ENCODE measurements around the gene MAP2K1.
"Not testable (repeated sequence)": the region's sequence is repeated elsewhere in the genome, so short reads cannot be mapped to it uniquely, and the experiment has no call there.

MAP2K1 gene

DNA sequence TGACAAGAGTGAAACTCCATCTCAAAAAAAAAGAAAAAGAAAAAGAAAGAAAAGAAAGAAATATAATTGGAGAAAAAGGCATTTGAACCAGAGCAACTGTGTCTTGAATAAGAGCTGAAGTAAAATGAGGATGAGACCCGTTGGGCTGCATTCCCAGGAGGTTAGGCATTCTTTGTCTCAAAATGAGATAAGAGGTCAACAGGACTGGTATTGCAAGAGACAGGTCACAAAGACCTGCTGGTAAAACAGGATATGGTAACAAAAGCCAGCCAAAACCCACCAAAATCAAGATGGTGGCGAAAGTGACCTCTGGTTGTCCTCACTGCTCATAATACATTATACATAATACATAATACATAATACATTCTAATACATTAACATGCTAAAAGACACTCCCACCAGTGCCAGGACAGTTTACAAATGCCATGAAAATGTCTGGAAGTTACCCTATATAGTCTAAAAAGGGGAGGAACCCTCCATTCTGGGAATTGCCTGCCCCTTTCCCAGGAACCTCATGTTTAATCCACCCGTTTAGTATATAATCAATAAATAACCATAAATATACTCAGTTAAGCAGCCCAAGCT lies 21.7 kb upstream of the MAP2K1 start:
- TF ChIP-seq, protein P1, sequence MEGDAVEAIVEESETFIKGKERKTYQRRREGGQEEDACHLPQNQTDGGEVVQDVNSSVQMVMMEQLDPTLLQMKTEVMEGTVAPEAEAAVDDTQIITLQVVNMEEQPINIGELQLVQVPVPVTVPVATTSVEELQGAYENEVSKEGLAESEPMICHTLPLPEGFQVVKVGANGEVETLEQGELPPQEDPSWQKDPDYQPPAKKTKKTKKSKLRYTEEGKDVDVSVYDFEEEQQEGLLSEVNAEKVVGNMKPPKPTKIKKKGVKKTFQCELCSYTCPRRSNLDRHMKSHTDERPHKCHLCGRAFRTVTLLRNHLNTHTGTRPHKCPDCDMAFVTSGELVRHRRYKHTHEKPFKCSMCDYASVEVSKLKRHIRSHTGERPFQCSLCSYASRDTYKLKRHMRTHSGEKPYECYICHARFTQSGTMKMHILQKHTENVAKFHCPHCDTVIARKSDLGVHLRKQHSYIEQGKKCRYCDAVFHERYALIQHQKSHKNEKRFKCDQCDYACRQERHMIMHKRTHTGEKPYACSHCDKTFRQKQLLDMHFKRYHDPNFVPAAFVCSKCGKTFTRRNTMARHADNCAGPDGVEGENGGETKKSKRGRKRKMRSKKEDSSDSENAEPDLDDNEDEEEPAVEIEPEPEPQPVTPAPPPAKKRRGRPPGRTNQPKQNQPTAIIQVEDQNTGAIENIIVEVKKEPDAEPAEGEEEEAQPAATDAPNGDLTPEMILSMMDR (IDR thresholded peaks at IDR 0.05; ENCODE audit: extremely low read depth, missing control alignments), result no peak
- DNase-seq (ENCODE audit: low spot score), result no peak

DNA sequence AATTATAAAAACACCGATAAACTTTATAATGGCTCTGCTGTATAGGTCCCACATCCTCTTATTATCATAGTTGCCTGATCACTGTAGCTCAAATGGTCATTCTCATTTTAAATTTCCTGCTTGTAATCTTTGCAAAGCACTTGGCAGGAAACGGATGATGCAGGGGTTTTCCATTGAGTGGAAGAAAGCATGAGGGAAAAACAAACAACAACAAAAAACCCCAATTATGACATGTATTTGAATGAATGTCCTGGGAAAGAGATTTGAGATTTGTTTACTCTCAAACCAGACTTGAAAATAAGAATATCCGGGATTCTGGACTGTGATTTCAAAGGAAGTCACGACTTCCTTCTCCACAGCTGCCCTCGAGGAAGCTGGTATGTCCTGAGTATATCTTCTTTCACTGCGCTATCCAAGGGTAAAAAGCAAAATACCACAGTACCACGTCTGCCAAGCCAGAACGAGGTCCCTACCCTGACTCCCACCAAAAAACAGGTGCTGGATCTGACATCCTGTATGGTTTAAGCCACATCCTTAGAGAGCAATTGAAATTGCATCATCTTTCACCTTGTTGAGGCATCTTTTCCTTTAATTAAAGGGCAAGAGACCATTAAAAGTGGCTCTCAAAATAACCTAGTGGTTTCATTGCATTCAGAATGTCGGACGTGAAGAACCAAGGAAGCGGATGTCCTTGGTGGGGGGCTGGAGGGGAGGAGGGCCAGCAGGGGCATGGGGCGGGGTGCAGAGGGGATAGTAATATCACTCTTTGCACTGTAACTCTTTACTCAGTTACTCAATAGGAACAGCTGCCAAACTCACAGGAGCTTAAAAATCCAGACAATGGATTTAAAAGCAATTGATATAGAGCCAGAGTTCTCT lies 16.7 kb upstream of the MAP2K1 start:
- TF ChIP-seq, protein P1 (IDR thresholded peaks at IDR 0.05; ENCODE audit: extremely low read depth, missing control alignments), result no peak
- DNase-seq (ENCODE audit: low spot score), result peak; percentile 52

DNA sequence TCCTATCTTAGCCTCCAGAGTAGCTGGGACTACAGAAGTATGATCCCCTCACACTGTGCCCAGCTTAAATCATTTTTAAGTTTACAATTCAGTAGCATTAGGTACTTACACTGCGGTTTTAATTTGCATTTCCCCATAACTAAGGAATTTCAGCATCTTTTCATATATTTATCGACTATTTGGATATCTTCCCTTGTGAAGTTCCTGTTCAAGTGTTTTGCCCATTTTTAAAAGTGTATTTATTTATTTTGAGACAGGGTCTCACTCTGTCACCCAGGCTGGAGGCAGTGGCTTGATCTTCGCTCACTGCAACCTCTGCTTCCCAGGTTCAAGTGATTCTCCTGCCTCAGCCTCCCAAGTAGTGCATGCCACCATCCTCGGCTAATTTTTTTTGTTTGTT lies 12.5 kb upstream of the MAP2K1 start:
- TF ChIP-seq, protein P1 (IDR thresholded peaks at IDR 0.05; ENCODE audit: extremely low read depth, missing control alignments), result no peak
- DNase-seq (ENCODE audit: low spot score), result no peak

DNA sequence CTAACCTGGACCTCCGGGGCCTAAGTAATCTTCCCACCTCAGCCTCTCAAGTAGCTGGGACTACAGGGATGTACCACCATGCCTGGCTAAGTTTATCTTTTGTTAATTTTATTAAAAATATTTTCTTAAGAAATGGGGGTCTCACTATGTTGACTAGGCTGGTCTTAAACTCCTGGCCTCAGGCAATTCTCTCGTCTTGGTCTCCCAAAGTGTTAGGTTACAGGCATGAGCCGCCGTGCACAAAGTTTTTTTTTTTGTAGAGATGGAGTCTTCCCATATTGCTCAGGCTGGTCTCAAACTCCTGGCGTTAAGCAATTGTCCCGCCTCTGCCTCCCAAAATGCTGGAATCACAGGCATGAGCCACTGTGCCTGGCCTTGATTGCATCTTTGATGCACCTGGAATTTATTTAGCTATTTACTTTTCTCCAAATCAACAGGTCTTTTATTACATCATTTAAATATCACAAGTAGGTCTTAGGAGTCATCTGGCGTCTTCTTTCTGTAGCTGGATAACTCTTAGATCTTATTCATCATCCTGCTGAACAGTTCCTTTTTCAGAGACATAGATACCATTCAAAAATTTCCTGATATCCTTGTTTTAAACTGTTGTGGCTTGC lies 7.8 kb upstream of the MAP2K1 start:
- no peak for DNase-seq (ENCODE audit: low spot score)
- TF ChIP-seq, protein P1 (IDR thresholded peaks at IDR 0.05; ENCODE audit: extremely low read depth, missing control alignments), result no peak

DNA sequence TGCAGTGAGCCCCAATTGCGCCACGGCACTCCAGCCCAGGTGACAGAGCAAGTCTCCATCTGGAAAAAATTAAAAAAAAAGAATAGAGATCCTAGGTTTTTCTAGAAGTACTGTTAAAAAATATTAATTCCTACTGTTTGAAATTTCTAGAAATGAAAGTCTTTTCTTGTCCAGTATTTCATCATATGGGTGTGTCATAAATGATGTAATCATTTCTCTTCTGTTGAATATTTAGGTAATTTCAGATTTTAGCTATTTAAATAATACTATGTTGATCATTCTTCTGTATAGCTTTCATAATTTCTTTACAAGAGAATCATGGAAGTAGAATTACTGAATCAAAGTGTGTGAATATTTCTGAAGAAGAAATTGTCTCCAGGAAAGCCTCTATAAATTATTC lies 5.3 kb upstream of the MAP2K1 start:
- not testable (repeated sequence) for DNase-seq (ENCODE audit: low spot score)

DNA sequence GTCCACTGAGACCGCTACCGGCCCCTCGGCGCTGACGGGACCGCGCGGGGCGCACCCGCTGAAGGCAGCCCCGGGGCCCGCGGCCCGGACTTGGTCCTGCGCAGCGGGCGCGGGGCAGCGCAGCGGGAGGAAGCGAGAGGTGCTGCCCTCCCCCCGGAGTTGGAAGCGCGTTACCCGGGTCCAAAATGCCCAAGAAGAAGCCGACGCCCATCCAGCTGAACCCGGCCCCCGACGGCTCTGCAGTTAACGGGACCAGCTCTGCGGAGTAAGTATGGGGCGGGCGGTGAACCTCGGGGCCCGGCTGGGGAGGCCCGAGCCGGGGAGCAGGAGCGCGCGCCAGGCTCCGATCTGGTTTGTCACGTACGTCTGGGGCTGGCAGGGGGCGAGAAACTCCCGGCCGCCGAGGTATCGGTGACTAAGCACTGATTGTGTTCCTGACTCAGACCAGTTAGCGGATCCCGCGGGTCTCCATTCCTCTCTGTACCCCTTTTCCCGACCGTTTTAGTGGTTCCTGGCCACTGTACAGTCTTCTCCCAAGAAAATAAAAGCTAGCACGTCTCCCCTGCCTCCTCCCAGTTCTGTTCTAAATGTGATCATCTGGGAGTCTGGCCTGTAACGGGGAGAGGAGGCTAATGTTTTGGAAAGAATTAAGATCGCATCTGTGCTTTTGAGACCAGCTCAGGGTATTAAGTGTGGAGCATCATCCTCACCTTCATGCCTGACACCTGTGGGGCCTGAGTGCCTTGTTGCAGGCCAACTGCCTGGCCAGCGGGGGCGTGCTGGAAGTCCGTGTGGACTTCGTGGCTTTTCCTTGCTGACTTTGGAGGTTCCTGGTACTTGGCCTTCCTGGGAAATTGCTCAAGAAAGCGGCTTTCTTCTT lies 691 bp downstream of the MAP2K1 start:
- DNase-seq (ENCODE audit: low spot score), result peak; percentile 57
- TF ChIP-seq, protein P1 (IDR thresholded peaks at IDR 0.05; ENCODE audit: extremely low read depth, missing control alignments), result peak; percentile 47

DNA sequence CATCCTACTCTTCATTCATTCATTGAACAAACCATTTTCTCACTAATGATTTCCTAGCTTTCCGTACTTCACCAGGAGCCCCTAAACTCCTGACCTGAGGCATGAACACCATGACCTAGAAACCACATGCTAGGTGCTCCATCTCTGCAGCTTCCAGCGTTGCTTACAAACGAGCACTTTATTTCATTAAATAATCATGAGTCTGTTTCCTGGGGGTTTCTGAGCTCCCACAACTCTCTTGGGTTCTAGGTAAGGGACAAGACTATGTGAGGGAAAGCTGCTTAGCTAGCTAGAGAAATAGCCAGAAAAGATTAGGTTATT lies 1.3 kb downstream of the MAP2K1 start:
- TF ChIP-seq, protein P1 (IDR thresholded peaks at IDR 0.05; ENCODE audit: extremely low read depth, missing control alignments), result no peak
- DNase-seq (ENCODE audit: low spot score), result no peak

Data from GM20000 (cell line).